Measurements from ENCODE around the gene FAM184A.
A peak's percentile ranks its signal among the peaks of the same experiment; 100 is the strongest.
"Not testable (repeated sequence)": the region's sequence is repeated elsewhere in the genome, so short reads cannot be mapped to it uniquely, and the experiment has no call there.

FAM184A gene

GRCh38 chr6:119097815-119098361, 19.4 kb upstream of the FAM184A start:
- DNase-seq, result not testable (repeated sequence)

GRCh38 chr6:119096721-119097565, 18.5 kb upstream of the FAM184A start:
- DNase-seq, result no peak

- no peak for DNase-seq
Observed at GRCh38 chr6:119090256-119090655, 11.8 kb upstream of the FAM184A start.

GRCh38 chr6:119084784-119085183, 6.3 kb upstream of the FAM184A start:
- no peak for DNase-seq

GRCh38 chr6:119083007-119083406, 4.5 kb upstream of the FAM184A start:
- DNase-seq, result no peak

GRCh38 chr6:119079283-119079809, 882 bp upstream of the FAM184A start:
- no peak for DNase-seq

- DNase-seq, result peak; percentile 56
Observed at GRCh38 chr6:119077643-119078375, 655 bp downstream of the FAM184A start.

GRCh38 chr6:119077391-119077642, 1.1 kb downstream of the FAM184A start:
- no peak for DNase-seq

GRCh38 chr6:119076576-119077390, 1.7 kb downstream of the FAM184A start:
- DNase-seq, result no peak

GRCh38 chr6:119076173-119076572, 2.3 kb downstream of the FAM184A start:
- DNase-seq, result peak; percentile 29

GRCh38 chr6:119075200-119075981, 3.1 kb downstream of the FAM184A start:
- no peak for DNase-seq

GRCh38 chr6:119073307-119074051, 5.0 kb downstream of the FAM184A start:
- DNase-seq, result no peak

GRCh38 chr6:119071576-119071975, 6.9 kb downstream of the FAM184A start:
- DNase-seq, result no peak

- DNase-seq, result no peak
Observed at GRCh38 chr6:119067091-119067490, 11.4 kb downstream of the FAM184A start.

- DNase-seq, result no peak
Observed at GRCh38 chr6:119066517-119066916, 11.9 kb downstream of the FAM184A start.

GRCh38 chr6:119065955-119066354, 12.5 kb downstream of the FAM184A start:
- no peak for DNase-seq

- DNase-seq, result no peak
Observed at GRCh38 chr6:119065382-119065781, 13.1 kb downstream of the FAM184A start.

- no peak for DNase-seq
Observed at GRCh38 chr6:119063491-119063890, 15.0 kb downstream of the FAM184A start.

GRCh38 chr6:119061215-119061614, 17.2 kb downstream of the FAM184A start:
- no peak for DNase-seq

- DNase-seq, result no peak
Observed at GRCh38 chr6:119060255-119060907, 18.1 kb downstream of the FAM184A start.

- no peak for DNase-seq
Observed at GRCh38 chr6:119055069-119055468, 23.4 kb downstream of the FAM184A start.
